ENCODE data around the gene WNT4. TPM values are rescaled to one million over a fixed set of nuclear protein-coding genes. Genes with fewer than 3 reads are reported as not detected.

WNT4 gene
- total RNA-seq, 1 experiment from 2014 or later: not detected

GRCh38 chr1:22164841-22165808 lies 22.2 kb upstream of the WNT4 start:
- no peak for DNase-seq (ENCODE audit: low read depth)

GRCh38 chr1:22163564-22163963 lies 20.7 kb upstream of the WNT4 start:
- no peak for DNase-seq (ENCODE audit: low read depth)

- no peak for DNase-seq (ENCODE audit: low read depth)
Observed at GRCh38 chr1:22163137-22163536, 20.2 kb upstream of the WNT4 start.

GRCh38 chr1:22159891-22160290 lies 17.0 kb upstream of the WNT4 start:
- no peak for DNase-seq (ENCODE audit: low read depth)

- DNase-seq (ENCODE audit: low read depth): no peak
Observed at GRCh38 chr1:22158654-22159053, 15.8 kb upstream of the WNT4 start.

- no peak for DNase-seq (ENCODE audit: low read depth)
Observed at GRCh38 chr1:22157359-22157966, 14.6 kb upstream of the WNT4 start.

- DNase-seq (ENCODE audit: low read depth): no peak
Observed at GRCh38 chr1:22155517-22155916, 12.6 kb upstream of the WNT4 start.

- DNase-seq (ENCODE audit: low read depth): no peak
Observed at GRCh38 chr1:22154626-22155025, 11.7 kb upstream of the WNT4 start.

GRCh38 chr1:22153660-22154437 lies 11.0 kb upstream of the WNT4 start:
- DNase-seq (ENCODE audit: low read depth): no peak

- DNase-seq (ENCODE audit: low read depth): no peak
Observed at GRCh38 chr1:22150923-22151322, 8.0 kb upstream of the WNT4 start.

GRCh38 chr1:22142315-22143064 lies 407 bp downstream of the WNT4 start:
- no peak for DNase-seq (ENCODE audit: low read depth)

- no peak for DNase-seq (ENCODE audit: low read depth)
Observed at GRCh38 chr1:22141554-22142314, 1.2 kb downstream of the WNT4 start.

GRCh38 chr1:22140694-22141093 lies 2.2 kb downstream of the WNT4 start:
- DNase-seq (ENCODE audit: low read depth): no peak

- DNase-seq (ENCODE audit: low read depth): no peak
Observed at GRCh38 chr1:22139817-22140216, 3.1 kb downstream of the WNT4 start.

GRCh38 chr1:22139066-22139594 lies 3.8 kb downstream of the WNT4 start:
- no peak for DNase-seq (ENCODE audit: low read depth)

- DNase-seq (ENCODE audit: low read depth): peak; percentile 38
Observed at GRCh38 chr1:22137004-22137720, 5.7 kb downstream of the WNT4 start.

- DNase-seq (ENCODE audit: low read depth): no peak
Observed at GRCh38 chr1:22133931-22134324, 9.0 kb downstream of the WNT4 start.

- DNase-seq (ENCODE audit: low read depth): no peak
Observed at GRCh38 chr1:22133247-22133930, 9.5 kb downstream of the WNT4 start.

Measured in LHCN-M2 (cell line).